NCI-H510A treated with DMSO at 0.1 percent for 48 hours (cell line): ENCODE results near the gene SPIN1.

Experiments
- DNase-seq: peaks from one replicate; lab custom pipeline; 2025; lab: John Stamatoyannopoulos, UW

The SPIN1 gene

DNA sequence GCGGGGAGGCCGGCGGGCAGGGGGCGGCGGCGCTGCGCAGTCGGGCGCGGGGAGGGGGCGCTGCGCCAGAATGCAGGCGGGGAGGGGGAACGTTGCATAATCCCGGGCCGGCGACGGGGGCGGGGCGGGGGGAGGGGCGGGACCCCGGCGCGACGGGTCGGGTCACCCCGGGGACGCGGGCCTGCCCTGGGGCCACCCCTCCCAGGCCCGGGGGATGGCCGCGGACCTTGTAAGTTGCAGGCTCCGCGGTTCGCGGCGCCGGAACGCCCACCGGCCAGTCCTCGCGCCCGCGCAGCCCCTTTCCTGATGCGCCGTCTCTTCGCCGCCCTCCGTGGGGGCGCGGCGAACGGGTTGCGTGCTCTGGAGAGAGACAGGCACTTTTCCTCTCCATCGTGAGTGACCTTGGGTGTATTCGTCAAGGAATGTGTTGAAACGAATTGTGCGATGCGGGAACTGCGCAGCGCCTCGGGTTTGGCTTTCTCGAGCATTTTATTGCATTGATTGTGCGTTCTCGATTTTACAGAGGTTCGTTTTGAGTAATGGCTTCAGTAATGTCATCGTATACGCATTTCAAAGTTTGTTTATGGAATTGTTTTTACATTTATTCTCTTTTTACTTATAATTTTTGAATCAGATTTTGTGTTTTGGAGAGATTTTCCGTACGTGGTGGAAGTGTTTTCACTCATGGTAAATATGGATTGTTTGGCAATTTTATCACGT is 802 bp downstream of the SPIN1 start:
- peak; percentile 62 for DNase-seq

- DNase-seq, result no peak
Measured at GRCh38 chr9:88390371-88390990, 2.2 kb downstream of the SPIN1 start.

DNA sequence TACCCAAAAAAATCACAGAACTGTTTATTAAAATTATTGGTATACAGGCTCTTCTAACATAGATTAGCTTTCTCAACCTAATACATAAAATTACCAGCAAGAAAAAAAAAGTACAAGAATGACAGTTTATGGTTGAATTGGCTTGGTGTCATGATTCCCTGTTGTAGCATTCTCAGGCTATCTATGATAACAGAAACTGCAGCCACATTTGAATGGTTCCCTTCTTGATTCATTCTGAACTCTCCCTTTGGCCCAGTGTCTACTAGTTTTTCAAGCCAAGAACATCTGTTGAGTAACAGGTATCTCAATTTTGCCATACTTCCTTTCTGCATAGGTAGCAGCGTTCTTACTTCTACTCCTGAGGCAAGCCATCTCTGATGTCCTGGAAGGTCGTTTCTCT is 3.0 kb downstream of the SPIN1 start:
- DNase-seq, result no peak

DNA sequence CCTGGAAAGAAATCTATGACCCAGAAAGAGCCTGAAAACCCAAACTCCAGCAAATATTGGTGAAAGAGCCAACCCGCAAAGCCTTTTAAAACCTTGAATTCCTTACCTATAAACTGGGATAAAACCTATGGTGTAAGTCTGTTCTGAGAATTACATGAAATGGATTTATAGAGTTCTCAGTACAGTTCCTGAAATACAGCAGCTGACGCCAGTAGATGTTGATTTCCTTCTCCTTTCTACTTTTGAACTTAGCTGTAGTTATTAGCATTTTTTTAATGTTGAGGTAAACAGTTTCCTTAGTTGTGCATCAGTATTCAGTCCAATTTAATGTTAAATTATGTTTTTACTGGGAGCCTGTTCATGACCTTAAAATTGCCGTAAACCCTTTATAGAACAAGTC is 3.7 kb downstream of the SPIN1 start:
- no peak for DNase-seq

DNA sequence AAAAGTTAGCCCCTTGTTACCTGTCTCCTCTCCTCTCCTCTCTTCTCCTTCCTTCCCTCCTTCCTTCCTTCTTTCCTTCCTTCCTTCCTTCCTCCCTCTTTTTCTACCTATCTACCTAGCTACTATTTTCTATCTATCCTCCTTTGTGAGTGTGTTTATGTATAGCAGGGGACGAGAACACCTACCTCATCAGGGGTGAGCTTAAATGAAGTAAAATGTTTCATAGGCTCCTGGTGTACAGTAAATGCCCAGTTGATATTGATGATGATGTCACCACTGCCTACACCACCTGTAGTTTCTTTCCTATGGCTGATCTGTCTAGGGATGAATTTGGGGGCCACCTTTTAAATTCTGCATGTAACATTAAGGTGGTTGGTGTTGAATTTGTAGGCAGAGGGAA is 4.3 kb downstream of the SPIN1 start:
- no peak for DNase-seq

DNA sequence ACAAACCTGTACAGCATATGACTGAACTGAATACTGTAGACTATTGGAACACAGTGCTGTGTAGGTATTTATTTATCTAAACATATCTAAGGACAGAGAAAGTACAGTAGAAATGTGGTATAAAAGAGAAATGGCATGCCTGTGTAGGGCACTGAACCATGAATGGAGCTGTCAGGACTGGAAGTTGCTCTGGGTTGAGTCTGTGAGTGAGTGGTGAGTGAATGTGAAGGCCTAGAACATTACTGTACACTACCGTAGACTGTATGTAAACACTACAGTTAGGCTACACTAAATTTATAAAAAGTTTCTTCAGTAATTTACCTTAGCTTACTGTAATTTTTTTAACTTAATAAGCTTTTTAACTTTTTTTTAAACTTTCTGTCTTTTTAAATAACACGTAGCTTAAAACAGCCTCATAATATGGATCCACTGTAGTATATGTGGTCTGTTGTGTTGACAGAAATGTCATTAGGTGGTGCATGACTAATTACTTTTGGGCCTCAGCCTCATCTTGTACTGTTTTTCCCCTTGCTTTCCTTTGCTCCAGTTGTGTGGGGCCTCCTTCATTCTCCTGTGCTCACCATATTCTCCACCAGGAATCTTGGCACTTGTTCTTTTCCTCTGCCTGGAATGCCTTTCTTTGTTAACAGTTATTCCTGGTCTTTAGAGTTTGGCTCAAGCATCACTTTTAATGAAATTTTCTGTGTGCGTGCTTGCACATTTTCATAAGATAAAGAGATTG is 8.8 kb downstream of the SPIN1 start:
- no peak for DNase-seq

GRCh38 chr9:88398016-88398415 is 9.8 kb downstream of the SPIN1 start:
- no peak for DNase-seq

DNA sequence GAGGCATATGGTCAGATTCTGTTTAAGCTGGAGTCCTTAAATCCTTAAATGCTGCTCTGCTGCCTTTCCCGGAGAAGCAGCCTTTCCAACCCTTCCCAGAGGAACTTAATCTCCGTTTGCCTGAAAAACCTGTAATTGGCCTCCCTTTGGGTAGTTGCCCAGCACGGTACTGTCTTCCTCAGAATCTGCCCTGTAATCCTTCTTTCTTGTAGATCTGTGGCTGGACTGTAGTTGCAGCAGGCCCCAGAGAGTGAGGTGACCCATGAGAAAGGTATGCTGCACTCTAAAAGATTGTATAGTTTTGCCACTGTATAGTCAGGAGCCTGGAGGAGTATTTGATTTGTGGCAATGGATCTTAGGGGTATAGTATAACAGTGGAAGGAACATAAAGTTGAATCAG is 11.7 kb downstream of the SPIN1 start:
- no peak for DNase-seq

- DNase-seq, result no peak
Measured at GRCh38 chr9:88403340-88403739, 15.1 kb downstream of the SPIN1 start.

GRCh38 chr9:88406051-88406450 is 17.8 kb downstream of the SPIN1 start:
- DNase-seq, result no peak

DNA sequence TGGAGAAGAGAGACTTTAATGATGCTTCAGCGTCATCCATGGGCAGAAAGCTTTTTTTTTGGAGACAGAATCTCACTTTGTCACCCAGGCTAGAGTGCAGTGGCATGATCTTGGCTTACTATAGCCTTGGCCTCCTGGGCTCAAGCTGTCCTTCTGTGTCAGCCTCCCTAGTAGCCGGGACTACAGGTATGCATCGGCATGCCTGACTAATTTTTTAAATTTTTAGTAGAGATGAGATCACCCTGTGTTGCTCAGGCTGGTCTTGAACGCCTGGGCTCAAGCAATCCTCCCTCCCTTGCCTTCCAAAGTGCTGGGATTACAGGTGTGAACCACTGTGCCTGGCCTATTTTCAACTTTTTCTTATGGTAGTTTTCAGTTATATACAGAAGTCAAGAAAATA is 23.2 kb downstream of the SPIN1 start:
- no peak for DNase-seq

DNA sequence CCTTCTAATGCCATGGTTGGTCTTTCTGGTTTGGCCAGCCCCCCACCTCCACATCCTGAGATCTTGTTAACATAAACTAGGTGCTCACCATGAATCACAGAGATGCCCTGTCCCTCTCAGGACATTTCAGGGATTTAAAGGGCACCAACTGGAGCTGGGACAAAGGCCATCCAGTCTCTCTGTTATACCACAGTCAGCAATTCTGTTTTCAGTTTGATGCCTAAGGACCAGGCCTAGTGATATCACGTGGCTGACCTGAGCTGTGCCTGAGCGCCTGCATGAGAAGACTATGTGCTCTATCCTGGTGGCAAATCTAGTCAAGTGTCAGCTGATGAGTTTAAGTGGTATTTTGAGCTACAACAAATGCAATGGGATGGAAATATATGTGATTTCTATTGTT is 26.1 kb downstream of the SPIN1 start:
- DNase-seq, result no peak

DNA sequence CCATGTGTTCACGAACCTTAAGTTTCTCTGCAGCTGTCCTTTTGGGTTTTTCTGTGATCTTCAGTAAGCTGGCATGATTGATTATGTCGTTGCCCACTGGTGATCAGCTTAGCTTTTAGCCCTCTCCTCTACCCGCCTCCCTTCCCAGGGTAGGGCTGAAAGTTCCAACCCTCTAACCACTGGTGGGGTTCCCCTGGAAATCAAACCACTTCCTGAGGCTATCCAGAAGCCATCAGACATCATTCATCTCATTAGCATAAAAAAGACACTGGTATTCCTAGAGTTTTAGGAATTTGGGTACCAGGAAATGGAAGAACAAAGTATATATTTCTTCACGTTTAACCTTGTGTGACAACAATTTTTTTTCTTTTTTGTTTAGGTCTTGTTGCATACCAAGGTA is 29.8 kb downstream of the SPIN1 start:
- no peak for DNase-seq

GRCh38 chr9:88418715-88419540 is 30.7 kb downstream of the SPIN1 start:
- DNase-seq, result no peak

GRCh38 chr9:88420227-88420626 is 32.0 kb downstream of the SPIN1 start:
- DNase-seq, result no peak

DNA sequence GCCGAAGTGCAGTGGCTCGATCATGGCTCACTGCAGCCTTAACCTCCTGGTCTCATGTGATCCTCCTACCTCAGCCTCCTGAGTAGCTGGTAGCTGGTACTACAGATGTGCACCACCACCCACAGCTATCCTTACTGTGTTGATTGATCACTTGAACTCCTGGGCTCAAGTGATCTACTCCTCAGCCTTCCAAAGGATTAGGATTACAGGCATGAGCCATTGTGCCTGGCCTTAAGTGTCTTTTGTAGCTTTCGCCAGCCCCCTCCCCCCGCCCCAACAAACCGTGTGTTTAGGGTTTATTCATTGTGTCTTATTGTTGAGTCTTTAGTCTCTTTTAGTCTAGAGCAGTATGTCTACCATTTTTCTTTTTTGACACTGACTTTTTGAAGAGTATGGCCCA is 33.1 kb downstream of the SPIN1 start:
- DNase-seq, result no peak

DNA sequence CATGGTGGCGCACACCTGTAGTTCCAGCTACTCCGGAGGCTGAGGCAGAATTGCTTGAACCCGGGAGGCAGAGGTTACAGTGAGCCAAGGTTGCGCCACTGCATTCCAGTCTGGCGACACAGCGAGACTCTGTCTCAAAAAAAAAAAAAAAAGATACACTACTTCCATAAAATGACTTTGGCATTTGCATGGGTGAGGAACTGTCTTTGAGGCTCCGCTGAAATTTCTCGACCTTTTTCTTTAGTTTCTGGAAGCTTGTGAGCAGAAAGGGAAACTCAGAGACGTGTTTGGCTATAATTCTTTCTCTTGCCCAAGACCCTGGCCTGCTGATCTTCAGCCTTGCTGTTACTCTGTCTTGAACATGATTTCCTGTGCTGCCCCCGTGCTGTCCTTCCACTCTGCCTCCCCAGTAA is 37.3 kb downstream of the SPIN1 start:
- no peak for DNase-seq

DNA sequence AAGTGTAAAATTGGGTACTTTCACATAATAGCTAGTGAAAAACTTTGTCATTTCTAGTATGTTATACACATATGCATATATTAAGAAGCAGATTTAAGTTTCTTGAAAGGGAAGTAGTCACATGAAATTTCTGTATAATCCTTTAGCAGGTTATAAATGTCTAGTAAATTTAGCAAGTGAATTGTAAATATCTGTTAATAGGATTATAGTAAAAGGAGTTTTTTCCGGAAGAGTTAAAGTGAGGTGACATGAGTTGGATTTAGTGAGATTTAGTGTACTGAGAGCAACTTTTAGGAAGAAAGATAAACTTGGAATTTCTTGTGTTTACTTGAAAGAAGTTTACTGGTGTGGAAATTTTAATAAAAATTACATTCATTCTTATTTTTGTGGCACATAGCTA is 38.4 kb downstream of the SPIN1 start:
- DNase-seq, result no peak

DNA sequence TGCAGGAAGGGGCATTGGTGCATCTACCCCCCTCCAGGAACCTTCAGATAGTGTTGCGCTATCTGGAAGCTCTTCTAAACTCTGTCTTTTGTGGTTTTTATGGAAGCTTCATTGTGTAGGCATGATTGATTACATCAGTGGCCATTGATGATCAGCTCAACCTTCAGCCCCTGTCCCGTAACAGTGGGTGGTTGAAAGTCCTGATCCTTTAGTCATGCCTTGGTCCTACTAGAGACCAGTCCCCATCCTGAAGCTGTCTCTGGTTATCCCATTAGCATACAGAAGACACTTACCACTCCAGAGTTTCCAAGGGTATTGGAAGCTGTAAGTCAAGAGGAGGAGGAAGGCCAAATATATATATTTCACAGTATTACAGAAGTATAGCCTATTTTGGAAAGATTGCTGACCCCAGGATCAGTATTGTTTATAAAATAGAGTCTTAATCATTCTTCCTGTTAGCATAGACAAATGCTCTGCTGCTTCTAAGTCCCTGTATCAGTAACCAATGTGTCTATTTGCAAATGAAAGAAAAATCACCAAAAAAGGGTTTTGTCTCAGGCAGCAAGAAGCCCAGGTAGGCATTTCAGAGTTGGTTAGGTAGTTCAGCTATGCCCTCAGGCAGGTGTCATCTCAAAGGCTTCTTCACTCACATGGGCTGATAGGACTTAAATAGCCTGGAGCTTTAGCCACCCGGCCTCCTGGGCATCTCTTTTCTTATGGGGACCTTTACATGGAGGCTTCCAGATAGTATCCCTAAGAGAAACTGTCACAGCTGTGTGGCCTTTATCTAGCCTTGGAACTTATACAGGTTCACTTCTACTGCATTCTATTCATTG is 41.6 kb downstream of the SPIN1 start:
- no peak for DNase-seq

DNA sequence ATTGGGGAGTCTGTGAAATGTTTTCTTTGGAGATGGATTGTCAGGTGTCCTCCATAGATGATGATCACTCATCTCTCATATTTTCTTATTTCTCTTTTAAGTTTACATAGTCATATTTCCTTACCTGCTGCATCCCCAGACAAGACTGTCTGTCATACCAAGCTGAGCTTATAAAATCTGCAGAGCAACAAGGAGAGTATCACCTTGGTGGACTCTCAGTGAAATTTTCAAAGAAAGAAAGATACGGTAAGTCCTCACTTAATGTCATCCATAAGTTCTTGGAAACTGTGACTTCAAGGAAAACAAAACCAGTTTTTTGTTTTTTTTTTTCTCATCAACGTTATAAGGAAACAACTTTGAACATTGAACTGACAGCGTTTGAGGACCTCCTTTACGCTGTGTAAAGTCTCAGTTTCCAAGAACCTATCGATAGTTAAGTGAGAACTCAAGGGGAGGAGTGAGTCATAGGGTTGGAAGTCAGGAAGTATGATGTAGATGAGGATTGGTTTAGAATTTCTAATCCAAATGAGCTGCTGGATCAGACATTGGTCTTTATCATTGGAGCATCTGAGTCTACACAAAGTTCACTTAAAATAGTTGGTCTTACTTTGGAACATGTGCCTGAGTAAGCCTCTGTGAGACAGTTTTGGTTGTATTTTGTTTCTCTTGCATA is 45.5 kb downstream of the SPIN1 start:
- no peak for DNase-seq

GRCh38 chr9:88435336-88435735 is 47.1 kb downstream of the SPIN1 start:
- DNase-seq, result no peak
